GM21447 (cell line): ENCODE measurements around the gene CPPED1.
"Not testable (repeated sequence)": the region's sequence is repeated elsewhere in the genome, so short reads cannot be mapped to it uniquely, and the experiment has no call there.

ENCODE experiments used
- ATAC-seq: cut with Tn5 transposase; IDR thresholded peaks from one replicate; pipeline ENCODE4 v1.9.1; 2021; ENCODE audit not compliant: unreplicated experiment

CPPED1 gene

DNA sequence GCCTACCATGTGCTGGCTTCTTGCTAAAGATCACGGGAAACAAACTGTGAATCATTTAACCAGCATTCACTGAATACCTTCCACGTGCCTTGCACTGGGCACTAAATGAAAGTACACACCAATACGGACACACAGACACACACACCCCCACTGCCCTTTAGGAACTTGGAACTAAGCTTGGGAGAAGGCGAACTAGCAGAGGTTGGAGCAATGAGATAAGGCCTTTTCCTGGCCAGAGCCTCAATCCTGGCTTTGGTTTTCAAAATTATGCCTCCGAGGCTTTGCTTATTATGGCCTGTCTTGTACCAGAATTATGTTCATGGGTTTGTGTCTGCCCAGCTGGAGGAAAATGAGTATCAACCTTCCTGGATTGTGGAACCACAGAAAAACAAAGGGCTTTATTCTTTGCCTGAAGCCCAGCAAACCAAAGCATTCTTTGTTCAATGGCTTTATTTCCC is 32.3 kb downstream of the CPPED1 start:
- no peak for ATAC-seq

DNA sequence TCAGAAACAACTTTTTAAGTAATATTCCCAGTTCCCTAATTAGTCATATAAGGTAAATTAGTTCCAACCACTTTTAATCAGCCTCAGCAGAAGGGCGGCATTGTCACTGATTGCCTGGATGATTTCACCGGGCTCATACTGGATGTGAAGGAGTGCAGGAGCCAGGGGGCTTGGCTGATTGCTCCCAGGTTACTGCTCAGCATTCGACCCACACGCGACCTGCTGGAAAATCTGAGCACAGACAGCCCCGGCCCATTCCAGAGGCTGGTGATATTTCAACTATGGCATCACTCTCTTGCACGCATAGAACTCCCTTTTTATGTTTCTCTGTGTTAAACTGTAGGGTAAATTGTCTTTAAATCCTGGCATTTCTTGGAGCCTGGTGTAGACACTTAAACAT is 34.2 kb downstream of the CPPED1 start:
- ATAC-seq, result no peak

DNA sequence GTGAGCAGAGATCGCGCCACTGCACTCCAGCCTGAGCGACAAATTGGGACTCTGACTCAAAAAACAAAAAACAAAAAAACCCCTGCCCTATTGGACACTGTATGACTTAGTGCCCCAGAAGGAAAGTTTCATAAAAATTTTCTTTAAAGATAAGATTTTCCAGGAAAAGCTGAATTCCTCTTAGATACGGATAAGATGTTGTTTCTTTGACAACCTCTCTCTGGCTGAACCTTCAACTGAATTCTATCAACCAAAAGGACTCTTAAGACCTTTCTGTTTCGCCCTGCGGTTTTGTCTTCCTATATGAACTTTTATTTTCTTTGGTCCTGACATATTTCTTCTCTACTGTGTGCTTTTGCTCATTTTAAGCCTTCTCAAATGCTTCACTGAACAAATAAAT is 35.8 kb downstream of the CPPED1 start:
- no peak for ATAC-seq

DNA sequence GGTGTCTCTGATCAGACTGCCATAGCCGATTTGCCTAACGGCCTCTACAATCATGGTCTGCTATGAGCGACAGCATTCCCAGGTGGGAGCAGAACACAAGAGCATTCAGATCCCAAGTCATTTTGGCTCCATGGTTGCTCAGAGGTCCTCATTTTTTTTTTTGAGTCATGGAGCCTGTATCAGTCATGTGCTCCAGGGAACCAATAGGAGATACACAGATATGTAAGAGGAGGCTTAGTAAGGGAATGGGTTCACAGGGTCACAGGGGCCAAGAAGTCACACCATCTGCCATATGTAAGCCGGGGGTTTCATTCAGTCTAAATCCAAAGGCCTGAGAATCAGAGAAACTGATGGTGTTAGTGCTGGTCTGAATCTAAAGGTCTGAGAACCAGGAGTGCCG is 36.8 kb downstream of the CPPED1 start:
- no peak for ATAC-seq

DNA sequence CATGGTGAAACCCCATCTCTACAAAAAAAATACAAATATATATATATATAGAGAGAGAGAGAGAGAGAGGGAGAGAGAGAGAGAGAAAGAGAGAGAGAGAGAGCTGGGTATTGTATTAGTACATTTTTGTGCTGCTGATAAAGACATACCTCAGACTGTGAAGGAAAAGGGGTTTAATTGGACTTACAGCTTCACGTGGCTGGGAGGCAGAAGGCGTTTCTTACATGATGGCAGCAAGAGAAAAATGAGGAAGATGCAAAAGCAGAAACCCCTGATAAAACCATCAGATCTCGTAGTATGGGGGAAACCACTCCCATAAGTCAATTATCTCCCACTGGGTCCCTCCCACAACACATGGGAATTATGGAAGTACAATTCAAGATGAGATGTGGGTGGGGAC is 37.5 kb downstream of the CPPED1 start:
- not testable (repeated sequence) for ATAC-seq

DNA sequence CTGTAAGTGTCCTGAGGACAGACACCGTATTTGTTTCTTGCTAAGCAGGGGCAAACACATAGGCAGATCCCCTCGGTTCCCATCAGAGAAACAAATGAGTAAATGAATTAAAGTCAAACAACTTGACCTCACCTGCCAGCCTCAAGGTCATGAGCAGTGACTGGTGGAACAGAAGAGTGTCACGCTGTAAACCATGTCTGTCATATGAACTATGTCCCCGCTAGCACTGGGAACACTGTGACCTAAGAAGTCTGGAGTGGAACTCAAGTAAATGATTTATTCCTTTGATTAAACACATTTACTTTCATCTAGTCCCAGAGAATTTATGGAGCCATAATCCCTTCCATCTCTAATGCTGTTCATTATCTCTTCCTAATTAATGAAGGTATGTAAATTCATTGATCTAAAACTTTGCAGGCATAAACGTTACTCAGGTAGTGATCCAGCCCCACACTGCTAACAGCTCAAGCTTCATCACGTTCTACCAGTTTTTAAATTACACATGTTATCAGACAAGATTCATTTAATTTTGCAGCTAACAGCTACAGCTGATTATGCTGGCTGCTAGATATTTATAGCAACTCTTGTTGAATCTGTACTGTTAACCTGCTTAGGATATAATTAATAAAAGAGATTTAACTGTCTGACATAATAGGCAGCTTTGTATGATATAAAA is 38.7 kb downstream of the CPPED1 start:
- ATAC-seq, result no peak

DNA sequence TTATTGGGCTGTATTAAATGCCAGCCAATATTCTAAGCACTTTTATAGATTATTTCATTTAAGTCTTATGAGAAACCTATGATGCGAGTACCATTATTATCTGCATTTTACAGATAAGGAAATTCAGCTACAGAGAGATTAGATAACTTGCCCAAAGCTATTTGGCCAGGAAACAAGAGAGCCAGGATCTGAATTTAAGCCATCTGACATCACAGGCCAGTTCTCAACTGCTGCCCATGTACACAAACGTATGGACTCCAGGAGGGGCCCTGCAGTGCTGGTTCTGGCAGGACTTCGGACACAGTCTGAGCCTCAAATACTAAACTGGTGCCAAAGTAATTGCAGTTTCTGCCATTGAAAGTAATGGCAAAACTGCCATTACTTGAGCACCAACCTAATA is 40.2 kb downstream of the CPPED1 start:
- ATAC-seq, result no peak

DNA sequence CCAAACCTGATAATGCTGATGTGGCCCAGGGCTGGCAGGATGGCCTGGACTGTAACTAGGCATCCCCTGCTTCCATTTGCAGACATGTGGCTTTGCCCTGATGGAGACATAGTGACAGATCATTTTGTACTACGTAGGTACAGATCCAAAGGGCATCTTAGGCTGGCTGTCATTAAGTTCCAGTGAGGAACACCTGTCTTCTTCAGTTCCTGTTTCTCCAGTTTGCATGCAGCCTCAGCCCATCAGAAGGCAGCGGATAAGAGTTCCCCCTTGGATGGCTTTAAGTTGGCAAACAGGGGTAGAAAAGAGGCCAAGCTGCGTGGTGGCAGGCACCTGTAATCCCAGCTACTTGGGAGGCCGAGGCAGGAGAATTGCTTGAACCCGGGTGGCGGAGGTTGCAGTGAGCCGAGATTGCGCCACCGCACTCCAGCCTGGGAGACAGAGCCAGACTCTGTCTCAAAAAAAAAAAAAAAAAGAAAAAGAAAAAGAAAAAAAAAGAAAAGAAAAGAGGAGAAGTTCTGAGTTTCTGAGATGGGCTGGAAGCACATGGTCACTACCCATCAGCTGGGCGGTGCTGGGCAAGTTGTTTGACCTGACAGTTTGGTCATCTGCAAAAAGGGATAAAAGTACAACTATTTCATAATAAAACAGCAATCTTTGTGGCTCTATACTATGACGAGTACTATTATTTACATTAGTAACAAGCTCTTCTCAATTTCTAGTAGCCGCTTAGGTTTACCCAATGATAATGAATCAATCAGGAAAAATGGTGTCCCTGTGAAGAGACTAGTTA is 42.7 kb downstream of the CPPED1 start:
- ATAC-seq, result no peak

DNA sequence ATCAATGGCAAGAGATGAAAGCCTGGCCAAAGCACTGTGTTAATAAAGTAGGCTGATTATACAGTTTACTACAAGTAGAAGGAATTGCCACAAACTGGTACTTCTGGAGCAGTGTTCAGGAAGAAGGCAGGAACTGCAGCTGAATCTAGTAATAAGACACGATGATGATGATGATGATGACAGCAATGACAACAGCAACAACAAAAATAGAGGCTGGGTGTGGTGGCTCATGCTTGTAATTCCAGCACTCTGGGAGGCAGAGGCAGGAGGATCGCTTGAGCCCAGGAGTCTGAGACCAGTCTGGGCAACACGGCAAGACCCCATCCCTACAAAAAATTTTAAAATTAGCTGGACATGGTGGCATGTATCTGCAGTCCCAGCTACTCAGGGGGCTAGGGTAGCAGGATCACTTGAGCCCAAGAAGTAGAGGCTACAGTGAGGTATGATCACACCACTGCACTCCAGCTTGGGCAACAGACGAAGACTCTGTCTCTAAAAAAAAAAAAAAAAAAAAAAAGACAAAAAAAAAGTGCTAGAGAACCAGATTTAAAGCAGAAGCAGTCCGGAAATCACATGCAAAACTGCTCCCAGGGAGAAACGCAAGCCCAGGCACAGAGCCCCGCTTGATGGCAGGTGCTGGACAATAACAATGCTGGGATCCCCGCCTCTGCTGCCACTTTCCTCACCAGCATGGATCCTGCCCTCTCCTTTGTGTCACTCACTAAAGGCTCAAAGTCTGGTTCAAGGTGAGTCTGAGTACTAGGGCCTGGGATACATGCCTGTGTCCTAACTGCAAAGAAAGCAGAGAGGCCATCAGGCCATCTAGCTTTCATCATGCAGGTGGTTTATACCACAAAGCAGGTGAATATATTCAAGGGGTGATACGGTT is 44.8 kb downstream of the CPPED1 start:
- ATAC-seq, result no peak

DNA sequence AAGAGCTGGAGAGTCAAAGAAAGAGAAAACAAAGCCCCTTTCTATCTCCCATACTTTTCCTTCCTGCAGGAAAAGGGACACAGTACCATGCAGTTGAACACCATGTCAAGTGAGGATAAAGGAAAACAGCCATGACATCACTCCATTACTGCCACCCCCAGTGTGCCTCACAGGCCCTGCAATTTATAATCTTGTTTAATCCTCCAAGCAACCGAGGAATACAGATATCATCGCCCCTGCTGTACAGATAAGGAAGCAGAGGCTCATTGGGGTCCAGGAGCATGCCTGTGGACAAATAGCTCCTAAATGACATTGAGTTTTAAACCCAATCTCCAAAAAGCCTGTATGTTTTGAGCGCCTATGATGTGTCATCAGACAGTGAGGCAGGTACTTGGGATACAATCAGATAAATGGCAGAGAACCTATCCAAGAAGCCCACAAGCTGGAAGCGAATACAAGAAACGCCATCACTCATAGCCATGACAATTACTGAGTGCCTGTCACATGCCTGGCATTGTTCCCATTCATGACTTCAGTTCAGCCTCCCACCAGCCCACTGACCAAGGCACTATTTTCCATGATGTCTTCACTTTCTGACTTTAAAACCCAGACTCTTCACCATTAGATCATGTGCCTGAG is 45.5 kb downstream of the CPPED1 start:
- ATAC-seq, result no peak

DNA sequence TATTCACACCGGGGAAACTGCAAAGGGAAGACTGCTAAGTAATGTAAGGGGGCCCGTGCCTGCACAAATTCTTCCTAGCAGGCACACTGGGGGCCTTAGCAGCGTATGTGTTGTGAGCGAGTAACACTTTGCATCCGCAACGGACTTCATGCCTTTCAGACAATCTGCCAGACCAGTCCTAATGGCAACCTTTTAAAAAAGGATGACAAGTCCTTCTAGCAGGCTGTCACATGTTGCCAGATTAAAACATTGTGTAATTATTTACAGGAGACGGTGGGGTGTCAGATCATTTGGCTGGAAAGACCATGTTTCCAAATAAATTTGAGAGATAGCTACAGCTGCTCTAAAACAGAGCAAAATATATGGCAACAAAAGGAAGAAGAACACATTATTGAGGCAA is 46.1 kb downstream of the CPPED1 start:
- no peak for ATAC-seq

DNA sequence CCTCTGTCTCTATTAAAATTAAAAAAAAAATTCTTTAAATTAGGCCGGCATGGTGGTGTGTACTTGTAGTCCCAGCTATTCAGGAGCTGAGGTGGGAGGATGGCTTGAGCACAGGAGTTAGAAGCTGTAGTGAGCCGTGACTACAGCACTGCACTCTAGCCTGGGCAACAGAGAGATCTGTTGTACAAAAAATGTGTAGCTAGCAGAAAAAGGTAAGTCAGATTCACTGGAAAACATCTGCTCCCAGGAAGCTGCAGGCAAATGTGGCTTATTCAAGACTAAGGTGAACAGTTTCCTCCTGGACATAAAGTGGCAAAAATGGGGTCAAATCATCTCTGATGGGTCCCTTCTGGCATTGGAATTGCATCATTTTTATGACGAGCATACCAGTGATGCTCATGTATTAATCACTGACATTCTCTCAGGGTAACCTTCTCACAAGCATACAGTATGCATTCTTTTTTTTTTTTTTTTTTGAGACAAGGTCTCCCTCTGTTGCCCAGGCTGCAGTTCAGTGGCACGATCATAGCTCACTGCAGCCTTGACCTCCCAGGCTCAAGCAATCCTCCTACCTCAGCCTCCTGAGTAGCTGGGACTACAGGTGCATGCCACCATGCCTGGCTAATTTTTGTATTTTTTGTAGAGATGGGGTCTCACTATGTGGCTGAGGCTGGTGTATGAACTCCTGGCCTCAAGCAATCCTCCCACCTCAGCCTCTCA is 48.7 kb downstream of the CPPED1 start:
- no peak for ATAC-seq

DNA sequence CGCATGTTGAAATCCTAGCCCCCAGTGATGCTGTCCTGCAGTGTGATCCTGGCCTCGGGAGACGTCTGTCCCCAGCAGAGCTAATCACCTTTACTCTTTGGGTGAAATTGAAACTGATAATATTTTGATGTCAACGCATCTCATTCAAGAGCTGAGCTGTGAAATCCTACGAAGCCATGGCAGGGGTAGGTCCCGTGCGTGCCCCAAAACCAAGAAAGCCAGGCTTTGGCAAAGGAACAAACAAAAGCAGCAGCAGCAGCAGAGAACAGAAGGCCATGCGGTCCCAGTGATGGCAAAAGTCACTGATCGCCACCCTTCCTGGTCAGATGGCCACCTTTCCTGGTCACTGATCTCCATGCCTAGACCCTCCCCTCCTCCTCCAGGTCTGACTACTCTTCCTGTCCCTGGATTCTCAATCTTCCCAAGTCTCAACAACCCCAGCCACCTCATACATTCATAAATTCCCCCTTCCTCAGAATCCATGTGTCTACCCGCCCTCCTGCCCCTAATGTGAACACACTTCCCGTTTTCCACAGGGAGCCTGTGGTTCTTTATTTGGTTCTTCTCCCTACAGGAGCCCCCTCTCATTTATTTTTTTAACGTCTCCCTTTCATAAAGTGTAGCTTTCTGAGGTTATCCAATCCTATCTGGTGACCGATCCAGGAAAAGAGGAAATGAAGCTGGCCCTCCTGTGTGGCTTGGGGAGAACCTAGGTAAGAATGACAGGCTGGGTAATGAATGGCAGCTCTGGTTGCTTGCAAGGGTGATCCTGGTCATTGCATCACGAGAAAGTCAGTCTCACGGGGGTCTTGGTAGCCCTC is 50.3 kb downstream of the CPPED1 start:
- ATAC-seq, result no peak

DNA sequence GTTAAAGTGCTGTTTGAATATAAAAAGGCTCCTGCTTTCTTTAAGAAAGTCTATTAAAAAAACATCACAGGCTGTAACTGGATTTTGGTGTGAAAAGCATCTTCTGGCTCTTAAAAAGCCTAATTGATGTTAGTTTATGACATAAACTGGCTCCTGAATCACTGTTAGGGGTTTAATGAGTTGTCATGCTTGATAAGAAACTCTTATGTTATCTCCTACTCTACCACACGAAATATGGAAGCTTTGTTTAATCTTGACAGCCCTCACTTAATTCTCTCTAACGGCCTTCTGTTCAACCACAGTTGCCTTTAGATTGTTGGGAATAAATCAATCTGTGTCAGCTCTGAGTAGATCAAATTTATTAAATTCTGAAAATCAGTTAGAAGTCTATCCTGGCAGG is 51.5 kb downstream of the CPPED1 start:
- ATAC-seq, result no peak

DNA sequence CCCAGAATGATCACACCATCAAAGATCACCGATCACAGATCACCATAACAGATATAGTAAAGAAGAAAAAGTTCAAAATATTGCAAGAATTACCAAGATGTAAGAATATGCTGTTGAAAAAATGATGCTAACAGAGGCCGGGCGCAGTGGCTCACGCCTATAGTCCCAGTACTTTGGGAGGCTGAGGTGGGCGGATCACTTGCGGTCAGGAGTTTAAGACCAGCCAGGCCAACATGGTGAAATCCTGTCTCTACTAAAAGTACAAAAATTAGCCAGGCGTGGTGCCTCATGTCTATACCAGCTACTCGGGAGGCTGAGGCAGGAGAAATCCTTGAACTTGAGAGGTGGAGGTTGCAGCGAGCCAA is 53.2 kb downstream of the CPPED1 start:
- no peak for ATAC-seq

DNA sequence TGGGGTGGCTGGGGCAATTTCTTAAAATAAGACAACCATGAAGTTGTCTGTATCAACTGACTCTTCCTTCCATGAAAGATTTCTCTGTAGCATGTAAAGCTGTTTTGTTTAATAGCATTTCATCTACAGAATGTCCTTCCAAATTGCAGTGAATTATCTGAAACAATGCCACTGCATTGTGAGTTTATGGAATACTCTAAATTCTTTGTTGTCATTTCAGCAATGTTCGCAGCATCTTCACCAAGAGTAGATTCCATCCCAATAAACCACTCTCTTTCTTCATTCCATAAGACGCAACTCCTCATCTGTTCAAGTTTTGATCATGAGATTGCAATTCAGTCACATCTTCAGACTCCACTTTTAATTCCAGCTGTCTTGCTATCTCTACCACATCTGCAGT is 54.6 kb downstream of the CPPED1 start:
- no peak for ATAC-seq

DNA sequence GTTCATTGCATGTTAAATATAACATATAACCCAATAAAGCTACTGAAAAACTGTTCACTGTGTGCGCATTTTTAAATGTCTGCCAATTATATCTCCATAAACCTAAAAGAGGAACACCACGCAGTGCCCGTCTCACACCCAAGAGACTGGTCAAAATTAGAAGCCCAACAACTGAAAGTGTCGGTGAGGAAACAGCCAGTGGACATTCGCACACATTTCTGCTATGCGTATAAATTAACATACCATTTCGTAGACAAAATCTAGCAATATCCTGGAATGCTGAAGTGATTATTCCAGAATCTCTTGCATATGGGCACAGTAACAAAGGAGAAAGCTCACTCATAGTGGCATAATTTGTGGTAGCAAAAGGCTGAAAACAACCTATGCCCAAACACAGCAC is 55.9 kb downstream of the CPPED1 start:
- ATAC-seq, result no peak

DNA sequence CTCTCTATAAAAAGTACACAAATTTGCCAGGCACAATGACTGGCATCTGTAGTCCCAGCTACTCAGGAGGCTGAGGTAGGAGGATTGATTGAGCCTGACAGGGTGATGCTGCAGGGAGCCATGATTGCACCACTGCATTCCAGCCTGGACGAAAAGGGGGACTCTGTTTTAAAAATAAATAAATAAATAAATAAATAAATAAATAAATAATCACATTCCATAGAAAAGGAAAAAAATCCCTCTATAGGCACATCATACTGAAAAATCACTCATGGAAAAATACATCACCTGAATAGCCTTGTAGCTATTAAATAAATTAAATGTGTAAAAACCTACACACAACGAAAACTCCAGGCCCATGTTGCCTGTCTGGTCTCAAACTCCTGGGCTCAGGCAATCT is 56.4 kb downstream of the CPPED1 start:
- ATAC-seq, result no peak

DNA sequence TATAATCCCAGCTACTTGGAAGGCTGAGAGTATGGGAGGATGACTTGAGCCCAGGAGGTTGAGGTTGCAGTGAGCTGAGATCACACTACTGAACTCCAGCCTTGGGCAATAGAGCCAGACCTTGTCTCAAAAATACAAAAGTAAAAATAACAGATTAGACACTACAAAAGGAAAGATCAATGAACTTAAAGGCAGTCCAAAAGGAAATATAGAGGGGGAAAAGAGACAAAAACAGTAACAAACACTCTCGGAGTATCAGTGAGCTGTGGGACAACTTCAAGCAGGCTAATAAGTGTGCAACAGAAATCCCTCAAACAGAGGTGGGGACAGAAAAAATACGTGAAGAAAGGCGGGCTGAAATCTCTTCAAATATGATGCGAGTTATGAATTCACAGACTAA is 58.8 kb downstream of the CPPED1 start:
- no peak for ATAC-seq

DNA sequence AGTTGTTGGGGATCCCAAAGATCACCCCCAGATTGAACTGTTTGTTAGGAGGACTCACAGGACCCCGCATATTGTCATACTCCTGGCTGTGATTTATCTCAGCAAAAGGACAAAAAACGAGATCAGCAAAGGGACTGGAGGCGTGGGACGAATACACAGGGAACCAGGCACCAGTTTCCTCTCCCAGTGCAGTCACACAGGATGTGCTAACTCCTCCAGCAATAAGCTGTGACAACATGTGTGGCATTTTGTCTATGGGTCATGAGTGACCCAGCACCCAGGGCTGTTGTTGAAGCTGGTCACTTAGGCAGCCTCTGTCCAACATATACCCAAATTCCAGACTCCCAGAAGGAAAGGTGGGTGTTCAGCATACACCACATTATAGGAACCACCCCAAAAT is 60.9 kb downstream of the CPPED1 start:
- no peak for ATAC-seq
